Peyer's patch (tissue), 4 donors: ENCODE results near the gene RPL6.

Source experiments
- CTCF ChIP-seq, 6 experiments: fragments of 450-650 bp in 4 of 6; fragments of 200-600 bp in 2 of 6; sonication (generic) in 1 of 6; IDR thresholded peaks; one replicate each; pipeline ENCODE4 v1.5.1; 2017 to 2019; ENCODE audit warnings: antibody characterized with exemption in 6 of 6, mild to moderate bottlenecking in 3 of 6, moderate library complexity in 1 of 6
- POLR2A ChIP-seq, 2 donors: fragments of 450-650 bp; IDR thresholded peaks; one replicate each; pipeline ENCODE4 v1.5.1; 2017; ENCODE audit warnings: antibody characterized with exemption in 2 of 2, mild to moderate bottlenecking in 2 of 2, moderate library complexity in 2 of 2

GRCh38 chr12:112374166-112374740 lies 35.2 kb downstream of the RPL6 start:
- TF ChIP-seq CTCF (IDR thresholded peaks at IDR 0.05) (no peak), POLR2A (IDR thresholded peaks at IDR 0.05) (no peak)
